Measurements from ENCODE around the gene CCHCR1. TPM values are rescaled to one million over a fixed set of nuclear protein-coding genes. Genes with fewer than 3 reads are reported as not detected.
"Not testable (repeated sequence)": the region's sequence is repeated elsewhere in the genome, so short reads cannot be mapped to it uniquely, and the experiment has no call there.

The CCHCR1 gene
- total and polyA plus RNA-seq, 2 of the 13 experiments (the other 11 are each of a cell fraction or from before 2014, with no cell fraction given), result 14.6 to 28.2 TPM

- TF ChIP-seq ZFX (CRISPR knock-in tag; IDR thresholded peaks at IDR 0.05; ENCODE audit: low read depth), result peak; percentile 3; the same call in 1 of the 2 replicates
- CTCF ChIA-PET (ENCODE audit: low intra/inter-chr PET ratio, low total read pairs); intact Hi-C loops (cut with micrococcal nuclease; ENCODE audit: unreplicated experiment): not testable (repeated sequence)
Observed at GRCh38 chr6:31183859-31184258, 26.3 kb upstream of the CCHCR1 start.

DNA sequence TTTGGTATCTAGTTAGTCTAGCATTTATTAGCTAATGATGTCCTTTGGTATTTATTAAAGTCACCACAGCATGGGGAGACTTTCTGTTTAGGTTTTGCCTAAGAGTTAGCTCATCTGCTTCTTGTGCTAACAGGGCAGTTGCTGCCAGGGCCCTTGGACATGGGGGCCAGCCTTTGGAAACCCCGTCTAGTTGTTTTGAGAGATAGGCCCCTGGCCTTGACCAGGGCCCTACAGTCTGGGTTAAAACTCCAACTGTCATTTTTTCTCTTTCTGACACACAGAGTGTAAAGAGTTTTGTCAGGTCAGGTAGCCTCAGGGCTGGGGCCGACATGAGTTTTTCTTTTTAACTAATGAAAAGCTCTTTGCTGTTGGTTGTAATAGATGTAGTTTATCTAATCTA is 25.7 kb upstream of the CCHCR1 start:
- WGBS (ENCODE audit: low lambda C conversion rate), result 8% methylated on average over 2 of the region's 2 CpGs
- Histone ChIP-seq H3K4me1 (ENCODE audit: insufficient read depth, low read length) (peaks cover 44% of the 10 kb centered on the region), H3K36me3 (replicated peaks in 1 of 2; ENCODE audit: control insufficient read depth in 1 of 2, insufficient read depth in 2 of 2, low read length in 2 of 2) (peaks cover 6 to 23% of the 10 kb centered on the region in 2 experiments; a peak in 3 of 5 replicates), H3K4me2 (ENCODE audit: low read depth, low read length) (peak overlapping the region; percentile 94; the same call in 1 of the 2 replicates), H3K79me2 (ENCODE audit: insufficient read depth, low read length) (peaks cover 51% of the 10 kb centered on the region)
- ATAC-seq; H3K9me3 ChIP-seq (ENCODE audit: low read length); H3K27me3 ChIP-seq (ENCODE audit: control insufficient read depth in 1 of 2, insufficient read depth in 2 of 2, low read length in 2 of 2); H3K27ac ChIP-seq (ENCODE audit: extremely low read length, insufficient read depth, low read length); H4K20me1 ChIP-seq (ENCODE audit: insufficient read depth, low read length); DNase-seq (ENCODE audit: low spot score); H2AFZ ChIP-seq (ENCODE audit: low read length); in situ Hi-C loops (cut with HindIII; ENCODE audit: extremely low pct_ligation_motif_present, low pct_unique_long_range_greater_than_20kb); BruUV-seq (replicated peaks); FAIRE-seq; intact Hi-C loops (cut with micrococcal nuclease; ENCODE audit: unreplicated experiment); CTCF ChIA-PET (ENCODE audit: low intra/inter-chr PET ratio, low total read pairs); H3K9ac ChIP-seq (ENCODE audit: insufficient read depth, low read depth, low read length); H3K4me3 ChIP-seq (replicated peaks in 1 of 3; ENCODE audit: insufficient read depth in 1 of 3, low read depth in 2 of 3, low read length in 3 of 3); TF ChIP-seq SOX6 (IDR thresholded peaks at IDR 0.05): not testable (repeated sequence)
- POLR2A ChIA-PET, result interaction anchor here (1.6 kb wide), 1 partner anchor 269 kb away, joined by 3 read pairs; the partner anchor contains the start of gene VARS2
- TF ChIP-seq, protein P1, sequence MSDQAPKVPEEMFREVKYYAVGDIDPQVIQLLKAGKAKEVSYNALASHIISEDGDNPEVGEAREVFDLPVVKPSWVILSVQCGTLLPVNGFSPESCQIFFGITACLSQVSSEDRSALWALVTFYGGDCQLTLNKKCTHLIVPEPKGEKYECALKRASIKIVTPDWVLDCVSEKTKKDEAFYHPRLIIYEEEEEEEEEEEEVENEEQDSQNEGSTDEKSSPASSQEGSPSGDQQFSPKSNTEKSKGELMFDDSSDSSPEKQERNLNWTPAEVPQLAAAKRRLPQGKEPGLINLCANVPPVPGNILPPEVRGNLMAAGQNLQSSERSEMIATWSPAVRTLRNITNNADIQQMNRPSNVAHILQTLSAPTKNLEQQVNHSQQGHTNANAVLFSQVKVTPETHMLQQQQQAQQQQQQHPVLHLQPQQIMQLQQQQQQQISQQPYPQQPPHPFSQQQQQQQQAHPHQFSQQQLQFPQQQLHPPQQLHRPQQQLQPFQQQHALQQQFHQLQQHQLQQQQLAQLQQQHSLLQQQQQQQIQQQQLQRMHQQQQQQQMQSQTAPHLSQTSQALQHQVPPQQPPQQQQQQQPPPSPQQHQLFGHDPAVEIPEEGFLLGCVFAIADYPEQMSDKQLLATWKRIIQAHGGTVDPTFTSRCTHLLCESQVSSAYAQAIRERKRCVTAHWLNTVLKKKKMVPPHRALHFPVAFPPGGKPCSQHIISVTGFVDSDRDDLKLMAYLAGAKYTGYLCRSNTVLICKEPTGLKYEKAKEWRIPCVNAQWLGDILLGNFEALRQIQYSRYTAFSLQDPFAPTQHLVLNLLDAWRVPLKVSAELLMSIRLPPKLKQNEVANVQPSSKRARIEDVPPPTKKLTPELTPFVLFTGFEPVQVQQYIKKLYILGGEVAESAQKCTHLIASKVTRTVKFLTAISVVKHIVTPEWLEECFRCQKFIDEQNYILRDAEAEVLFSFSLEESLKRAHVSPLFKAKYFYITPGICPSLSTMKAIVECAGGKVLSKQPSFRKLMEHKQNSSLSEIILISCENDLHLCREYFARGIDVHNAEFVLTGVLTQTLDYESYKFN (CRISPR knock-in tag; conservative IDR thresholded peaks at IDR 0.05), result peak; percentile 46
- TF ChIP-seq KMT2A (CRISPR knock-in tag; IDR thresholded peaks at IDR 0.05), result 0 out of 2 replicates have a peak, but pooled peaks have one; percentile 15
- peak; percentile 50; the same call in 1 of the 2 replicates for TF ChIP-seq ZFX (CRISPR knock-in tag; IDR thresholded peaks at IDR 0.05; ENCODE audit: low read depth)
- peak; percentile 63 for TF ChIP-seq HNF4A (CRISPR knock-in tag; IDR thresholded peaks at IDR 0.05)
- TF ChIP-seq ZMYM4 (CRISPR knock-in tag; IDR thresholded peaks at IDR 0.05), result 0 out of 2 replicates have a peak, but pooled peaks have one; percentile 28
- peak; percentile 70 for TF ChIP-seq SAP130 (CRISPR knock-in tag; IDR thresholded peaks at IDR 0.05; ENCODE audit: low read depth)
- 0 out of 2 replicates have a peak, but pooled peaks have one; percentile 20 for TF ChIP-seq SOX6 (CRISPR knock-in tag; IDR thresholded peaks at IDR 0.05)
- TF ChIP-seq MED1 (CRISPR knock-in tag; IDR thresholded peaks at IDR 0.05), result 0 out of 2 replicates have a peak, but pooled peaks have one; percentile 32
- peak; percentile 99 for TF ChIP-seq ZXDC (CRISPR knock-in tag; IDR thresholded peaks at IDR 0.05)

More at GRCh38 chr6:31183859-31184258, 26.3 kb upstream of the CCHCR1 start:
- peak overlapping the region; percentile 47; the same call in 1 of the 2 replicates for H3K9ac ChIP-seq (ENCODE audit: insufficient read depth, low read depth, low read length)
- FAIRE-seq; H4K20me1 ChIP-seq (ENCODE audit: insufficient read depth, low read length); H3K27me3 ChIP-seq (ENCODE audit: control insufficient read depth in 1 of 2, insufficient read depth in 2 of 2, low read length in 2 of 2); in situ Hi-C loops (cut with HindIII; ENCODE audit: extremely low pct_ligation_motif_present, low pct_unique_long_range_greater_than_20kb); H2AFZ ChIP-seq (ENCODE audit: low read length); DNase-seq (ENCODE audit: low spot score); H3K9me3 ChIP-seq (ENCODE audit: low read length); H3K27ac ChIP-seq (ENCODE audit: extremely low read length, insufficient read depth, low read length); BruUV-seq (replicated peaks); ATAC-seq: not testable (repeated sequence)
- 65% methylated on average over 6 of the region's 6 CpGs for WGBS (ENCODE audit: low lambda C conversion rate)
- H3K4me1 ChIP-seq (ENCODE audit: insufficient read depth, low read length), result peaks cover 44% of the 10 kb centered on the region
- POLR2A ChIA-PET, result interaction anchor here (1.6 kb wide), 1 partner anchor 270 kb away, joined by 3 read pairs; the partner anchor contains the start of gene VARS2
- H3K79me2 ChIP-seq (ENCODE audit: insufficient read depth, low read length), result peaks cover 49% of the 10 kb centered on the region
- H3K4me3 ChIP-seq (replicated peaks in 1 of 3; ENCODE audit: insufficient read depth in 1 of 3, low read depth in 2 of 3, low read length in 3 of 3), result peak overlapping the region; percentile 22 to 87 (median 70); a peak in 5 of 6 replicates
- peaks cover 6 to 18% of the 10 kb centered on the region in 2 experiments; a peak in 3 of 5 replicates for H3K36me3 ChIP-seq (replicated peaks in 1 of 2; ENCODE audit: control insufficient read depth in 1 of 2, insufficient read depth in 2 of 2, low read length in 2 of 2)
- peak overlapping the region; percentile 94 for H3K4me2 ChIP-seq (ENCODE audit: low read depth, low read length)

Measured in HepG2 (cell line).